MM.1S (cell line): Measurements from ENCODE around the gene AMPH.

Experiments used
- CTCF ChIP-seq: fragments of 300-600 bp; sonication (generic); IDR thresholded peaks from 2 replicates; pipeline ENCODE4 v1.5.1; 2016; ENCODE audit warnings: antibody characterized with exemption, low read length, mixed read lengths
- EZH2 ChIP-seq: fragments of 300-600 bp; sonication (generic); optimal IDR thresholded peaks from 2 replicates; pipeline ENCODE3; 2017; ENCODE audit warnings: low read depth, mild to moderate bottlenecking, antibody characterized with exemption, low read length, mixed read lengths
- EZH2phosphoT487 ChIP-seq: fragments of 300-600 bp; sonication (generic); IDR thresholded peaks from 2 replicates; pipeline ENCODE4 v1.6.1; 2018; ENCODE audit warnings: antibody characterized with exemption, low read length

DNA sequence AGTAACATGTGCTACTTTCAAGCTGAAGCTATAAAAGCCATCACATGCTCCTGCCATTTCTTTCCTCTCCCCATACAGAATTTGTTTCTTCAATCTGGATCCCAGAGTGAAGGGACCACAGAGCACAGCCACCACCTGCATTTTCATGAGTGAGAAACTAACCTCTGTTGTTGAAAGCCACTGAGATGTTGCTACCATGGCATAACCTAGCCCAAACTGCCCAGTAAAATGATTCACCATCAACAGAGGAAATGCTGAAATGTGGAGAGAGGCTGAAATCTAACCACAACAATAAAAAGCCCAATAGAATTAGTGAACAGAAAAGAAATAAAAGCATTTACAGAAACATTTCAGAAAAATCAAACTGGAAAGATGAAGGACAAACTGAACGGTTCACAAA, 125.2 kb downstream of the AMPH start:
- TF ChIP-seq CTCF (no peak), EZH2phosphoT487 (no peak), EZH2 (no peak)
